ENCODE data around the gene FAM151A.

FAM151A gene

DNA sequence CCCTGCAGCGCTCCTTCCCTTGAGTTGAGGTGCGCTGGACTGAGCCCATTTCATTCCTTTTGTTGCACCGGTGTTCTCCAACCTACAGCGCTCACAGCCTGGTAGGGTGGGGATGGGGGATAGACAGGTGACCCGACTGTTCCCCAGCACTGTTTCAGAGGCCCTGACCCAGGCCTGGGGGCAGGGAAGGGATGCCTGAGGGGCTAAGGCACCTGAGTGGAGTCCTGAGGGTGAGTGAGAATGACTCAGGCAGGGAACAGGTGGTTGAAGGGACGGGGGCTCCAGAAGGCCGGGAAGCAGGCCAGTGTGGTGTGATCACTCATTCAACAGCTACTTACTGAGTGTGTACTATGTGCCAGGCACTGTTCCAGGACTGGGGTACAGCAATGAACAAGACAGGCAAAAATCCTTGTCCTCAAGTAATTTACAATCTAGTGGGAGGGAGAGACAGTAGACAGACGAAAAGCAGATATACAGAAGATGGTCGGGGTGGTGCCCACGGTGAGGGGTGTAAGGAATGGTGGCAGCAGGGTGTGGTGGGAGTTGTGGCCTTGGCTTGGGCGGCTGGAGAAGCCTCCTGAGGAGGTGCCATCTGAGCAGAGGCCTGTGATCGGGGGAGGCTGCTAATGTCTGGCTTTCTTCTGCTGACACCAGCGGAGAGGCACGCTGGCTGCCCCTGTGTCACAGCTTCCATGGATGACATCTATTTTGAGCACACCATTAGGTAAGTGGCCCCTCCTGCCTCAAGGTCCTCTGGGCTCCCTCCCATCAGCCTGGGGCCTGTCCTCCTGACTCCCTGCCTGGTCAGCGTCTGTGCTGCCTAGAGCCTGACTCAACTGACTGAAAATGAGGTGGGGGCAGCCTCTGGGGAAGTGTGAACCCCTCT, 37.9 kb downstream of the FAM151A start:
- intact Hi-C loops (cut with DNase I), result no loop called here
- DNase-seq, result no peak

- DNase-seq, result no peak
- intact Hi-C loops (cut with DNase I), result no loop called here
Measured at GRCh38 chr1:54584575-54584974, 38.8 kb downstream of the FAM151A start.

- intact Hi-C loops (cut with DNase I), result no loop called here
- DNase-seq, result peak in 21 of 42 donors; percentile 18 to 58 (median 41)
Measured at GRCh38 chr1:54583871-54584270, 39.5 kb downstream of the FAM151A start.

GRCh38 chr1:54583307-54583686, 40.0 kb downstream of the FAM151A start:
- DNase-seq, result no peak
- intact Hi-C loops (cut with DNase I), result no loop called here

DNA sequence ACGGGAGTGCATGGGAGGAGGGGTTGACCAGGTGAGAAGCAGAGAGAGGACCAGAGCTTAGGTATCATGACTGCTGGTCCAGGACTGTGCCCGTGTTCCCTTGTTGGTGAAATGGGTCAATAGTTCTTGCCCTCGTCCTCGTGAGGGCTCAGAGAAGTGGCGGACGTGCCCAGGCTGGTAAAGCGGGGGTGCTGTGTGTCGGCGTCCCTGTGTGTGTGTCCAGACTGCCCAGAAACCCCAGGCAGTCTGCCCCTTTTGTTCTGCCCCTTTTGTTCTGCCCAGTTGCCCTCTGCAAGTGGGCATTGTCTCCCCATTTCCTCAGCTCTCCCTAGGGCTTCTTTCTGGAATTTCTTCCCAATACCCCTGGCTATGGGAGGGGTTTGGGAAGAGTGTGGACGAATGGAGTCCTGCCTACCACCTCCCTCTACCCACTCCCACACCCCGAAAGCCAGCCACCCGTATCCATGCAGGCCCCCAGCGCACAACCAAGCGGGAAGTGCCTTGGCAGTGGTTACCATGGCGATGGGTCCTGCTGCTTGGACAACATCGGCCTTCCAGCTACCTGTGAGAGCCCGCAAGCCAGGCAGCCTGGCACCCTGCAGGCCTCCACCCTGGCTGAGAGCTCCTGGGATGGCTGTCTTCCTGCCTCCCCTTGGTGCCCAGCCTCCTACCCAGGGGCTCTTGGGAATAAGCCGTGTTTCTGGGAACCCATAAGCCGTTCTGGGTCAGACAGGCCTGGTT, 40.6 kb downstream of the FAM151A start:
- intact Hi-C loops (cut with DNase I), result no loop called here
- peak in 11 of 42 donors; percentile 12 to 57 (median 31) for DNase-seq

DNA sequence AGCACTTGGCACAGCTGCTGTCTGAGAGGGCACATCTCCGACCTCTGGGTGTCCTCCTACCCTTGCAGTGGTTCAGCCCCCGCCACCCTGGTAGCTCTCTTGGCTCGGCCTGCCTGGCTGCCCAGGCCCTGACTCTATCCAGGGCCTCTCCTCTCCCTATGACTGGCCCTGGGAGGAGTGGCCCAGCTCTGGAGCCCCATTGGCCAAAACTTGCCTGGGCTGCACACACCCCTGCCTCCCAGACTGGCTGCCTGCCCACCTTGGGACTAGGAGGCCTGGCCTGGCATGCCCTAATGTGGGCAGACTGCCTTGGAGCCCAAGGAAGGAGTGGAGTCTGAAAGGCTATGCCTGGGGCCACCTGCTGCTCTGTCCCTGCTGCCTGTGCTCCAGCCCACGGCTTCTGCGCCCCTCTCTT, 41.7 kb downstream of the FAM151A start:
- peak; percentile 48 to 91 (median 82) for DNase-seq
- intact Hi-C loops (cut with DNase I), result no loop called here

GRCh38 chr1:54580856-54581550, 42.3 kb downstream of the FAM151A start:
- intact Hi-C loops (cut with DNase I), result no loop called here
- peak in 1 of 42 donors; percentile 23 for DNase-seq

- intact Hi-C loops (cut with DNase I), result no loop called here
- DNase-seq, result no peak
Measured at GRCh38 chr1:54579337-54579781, 44.0 kb downstream of the FAM151A start.

DNA sequence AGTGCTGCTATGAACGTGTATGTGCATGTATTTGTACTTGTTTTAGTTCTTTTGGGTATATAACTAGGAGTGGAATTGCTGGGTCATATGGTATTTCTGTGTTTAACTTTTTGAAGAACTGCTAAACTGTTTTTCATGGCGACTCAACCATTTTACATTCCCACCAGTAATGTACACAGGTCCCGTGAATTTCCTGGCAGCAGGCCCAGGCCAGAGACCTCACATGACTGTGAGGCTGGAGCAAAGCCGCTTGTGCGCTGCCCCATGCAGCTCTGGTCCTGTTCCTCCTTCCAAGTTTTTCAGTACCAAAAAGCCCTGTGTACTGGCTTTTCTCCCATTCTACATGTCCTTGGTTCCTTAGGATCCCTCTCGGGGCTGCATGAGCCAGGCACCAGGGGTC, 45.7 kb downstream of the FAM151A start:
- DNase-seq, result peak in 31 of 42 donors; percentile 13 to 72 (median 40)
- intact Hi-C loops (cut with DNase I), result no loop called here

DNA sequence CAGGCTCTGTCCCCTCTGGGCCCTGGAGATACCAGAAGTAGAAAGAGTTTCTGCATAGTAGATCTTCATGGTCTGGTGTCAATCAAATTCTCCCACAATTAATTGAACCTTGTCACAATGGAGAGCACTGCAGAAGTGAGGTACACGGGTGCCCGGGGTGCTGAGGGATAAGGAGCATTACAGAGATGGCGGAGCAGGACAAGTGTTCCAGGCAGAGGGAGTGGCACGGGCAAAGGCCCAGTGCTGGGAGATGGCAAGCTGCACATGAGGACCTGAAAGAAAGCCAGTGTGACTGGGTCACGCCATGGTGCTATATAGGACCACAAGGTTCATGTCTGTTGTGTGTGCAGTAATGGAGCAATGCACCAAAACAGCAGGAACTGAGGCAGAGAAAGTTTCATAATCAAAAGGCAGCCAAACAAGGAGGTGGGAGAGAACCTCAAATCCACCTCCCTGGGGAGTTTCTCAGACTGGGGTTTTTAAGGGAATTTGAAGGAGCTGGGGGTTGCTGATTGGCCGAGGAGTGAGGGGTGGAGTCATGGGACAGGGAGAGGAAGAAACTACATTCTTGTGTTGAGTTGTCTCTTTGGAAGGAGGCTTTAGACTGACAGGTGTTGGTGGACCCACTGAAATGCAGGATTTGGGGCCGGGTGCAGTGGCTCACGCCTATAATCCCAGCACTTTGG, 47.6 kb downstream of the FAM151A start:
- intact Hi-C loops (cut with DNase I), result no loop called here
- DNase-seq, result no peak

GRCh38 chr1:54575161-54575560, 48.2 kb downstream of the FAM151A start:
- DNase-seq, result no peak

DNA sequence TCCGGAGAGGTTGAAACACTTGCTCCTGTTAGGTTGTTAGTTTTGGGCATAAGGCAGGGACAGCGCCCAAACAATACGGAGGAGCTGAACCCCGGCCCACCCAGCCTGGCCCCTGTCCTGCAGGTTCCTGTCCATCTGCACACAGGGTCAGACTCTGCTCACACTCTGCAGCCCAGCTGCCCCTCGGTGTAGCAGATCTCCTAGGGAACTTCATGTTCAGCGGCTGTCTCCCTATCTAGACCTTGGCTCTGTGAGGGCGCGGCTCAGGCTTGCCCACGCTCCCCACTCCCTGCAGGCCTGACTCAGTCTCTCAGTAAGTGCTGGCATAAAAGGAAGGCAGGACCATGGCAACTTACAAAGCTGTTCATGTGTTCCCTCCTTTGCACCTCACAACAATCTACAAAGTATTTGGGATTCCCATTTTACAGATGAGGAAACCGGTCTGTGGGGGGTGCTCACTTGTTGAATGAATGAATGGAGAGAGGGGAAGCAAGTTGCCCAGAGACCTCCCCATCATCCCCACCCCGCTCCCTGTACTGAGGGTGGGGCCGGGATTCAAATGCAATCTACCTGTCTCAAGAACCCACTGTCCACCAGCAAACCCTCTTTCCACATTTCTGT, 49.1 kb downstream of the FAM151A start:
- DNase-seq, result no peak
- intact Hi-C loops (cut with DNase I), result no loop called here

More at GRCh38 chr1:54575161-54575560, 48.2 kb downstream of the FAM151A start:
- intact Hi-C loops (cut with DNase I), result no loop called here

- no peak for DNase-seq
- intact Hi-C loops (cut with DNase I), result no loop called here
Measured at GRCh38 chr1:54572542-54572850, 50.8 kb downstream of the FAM151A start.

DNA sequence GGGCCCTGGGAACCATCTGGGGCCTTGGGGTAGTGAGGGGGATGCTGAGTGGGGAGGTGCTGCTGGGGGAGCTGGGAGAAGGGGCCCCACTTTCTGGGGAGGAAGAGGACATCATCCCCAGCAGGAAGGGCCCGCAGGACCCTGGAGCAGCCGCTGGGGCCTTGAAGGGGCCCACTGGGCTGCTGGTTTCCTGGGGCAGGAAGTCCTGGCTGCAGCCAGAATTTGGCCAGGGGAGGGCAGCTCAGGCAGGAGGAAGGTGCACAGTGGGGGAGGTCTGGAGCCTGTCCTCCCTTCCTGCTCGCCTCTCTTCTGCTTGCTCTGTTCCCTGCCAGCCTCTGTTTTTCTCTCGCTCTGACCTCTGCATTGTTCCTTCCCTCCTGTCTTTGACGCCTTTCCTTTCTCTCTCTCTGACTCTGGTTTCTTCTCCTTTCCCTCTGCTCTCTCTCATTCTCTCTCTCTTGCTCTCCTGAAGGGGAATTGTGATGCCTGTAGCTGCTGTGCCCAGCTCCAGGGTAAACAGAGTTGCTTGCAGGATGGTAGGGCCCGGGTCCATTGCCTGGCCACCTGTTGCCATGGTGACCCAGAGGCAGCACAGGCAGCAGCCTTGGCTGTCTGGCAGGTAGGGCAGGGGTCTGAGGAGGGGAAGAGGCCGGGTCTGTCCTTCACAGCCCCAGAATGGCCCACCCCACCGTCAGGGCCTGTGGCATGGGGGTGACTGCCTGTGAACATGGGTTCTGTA, 51.4 kb downstream of the FAM151A start:
- DNase-seq, result no peak
- intact Hi-C loops (cut with DNase I), result no loop called here

- no peak for DNase-seq
Measured at GRCh38 chr1:54571326-54571725, 52.0 kb downstream of the FAM151A start.

GRCh38 chr1:54570161-54570560, 53.2 kb downstream of the FAM151A start:
- intact Hi-C loops (cut with DNase I), result no loop called here
- DNase-seq, result no peak

More at GRCh38 chr1:54571326-54571725, 52.0 kb downstream of the FAM151A start:
- intact Hi-C loops (cut with DNase I), result no loop called here

GRCh38 chr1:54569339-54569738, 54.0 kb downstream of the FAM151A start:
- intact Hi-C loops (cut with DNase I), result no loop called here
- DNase-seq, result peak in 5 of 42 donors; percentile 26 to 73 (median 54)

DNA sequence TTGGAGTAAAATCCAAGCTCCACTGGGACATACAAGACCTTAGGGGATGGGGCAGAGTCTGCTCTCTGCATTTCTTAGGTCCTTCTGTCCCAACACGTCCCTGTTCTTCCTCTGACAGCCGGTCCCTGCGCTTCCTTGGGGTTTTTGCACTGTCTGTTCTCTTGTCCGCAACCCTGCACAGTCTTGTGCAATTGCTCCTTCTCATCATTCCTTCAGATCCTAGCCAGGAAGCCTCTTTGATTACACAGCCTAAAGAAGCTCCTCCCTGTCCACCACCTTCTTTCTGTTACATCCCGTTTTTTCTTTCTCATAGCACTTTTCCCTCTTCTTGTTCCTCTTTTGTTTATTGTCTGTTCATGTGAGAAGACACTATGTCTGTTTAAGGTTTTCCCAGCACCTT, 55.4 kb downstream of the FAM151A start:
- no peak for DNase-seq
- intact Hi-C loops (cut with DNase I), result no loop called here

Data from head of caudate nucleus (tissue), 42 donors.